SK-N-SH treated with all-trans-retinoic acid at 6 μM for 48 hours (cell line): ENCODE results near the gene GRXCR1.

Source experiments
- ARNTL ChIP-seq: fragments of 450-650 bp; formaldehyde crosslinking; IDR thresholded peaks from 2 replicates; pipeline ENCODE4 v1.5.0; 2020; ENCODE audit warnings: low read depth, mild to moderate bottlenecking, moderate library complexity, borderline replicate concordance
- GLIS3 ChIP-seq: fragments of 250-450 bp; sonication (Bioruptor Pico); IDR thresholded peaks from 2 replicates; pipeline ENCODE4 v1.5.0; 2020; ENCODE audit warnings: mild to moderate bottlenecking, moderate library complexity
- PATZ1 ChIP-seq: fragments of 250-450 bp; sonication (Bioruptor Pico); IDR thresholded peaks from 2 replicates; pipeline ENCODE4 v1.8.0; 2020; ENCODE audit warnings: mild to moderate bottlenecking, moderate library complexity, borderline replicate concordance
- ZC3H10 ChIP-seq: fragments of 250-450 bp; sonication (Bioruptor Pico); IDR thresholded peaks from 2 replicates; pipeline ENCODE4 v1.5.1; 2021; ENCODE audit warnings: mild to moderate bottlenecking, moderate library complexity
- ZFP30 ChIP-seq: fragments of 450-650 bp; formaldehyde crosslinking; IDR thresholded peaks from 2 replicates; pipeline ENCODE4 v1.5.0; 2022; ENCODE audit warnings: mild to moderate bottlenecking, moderate library complexity
- ZNF70 ChIP-seq: fragments of 450-650 bp; formaldehyde crosslinking; IDR thresholded peaks from 2 replicates; pipeline ENCODE4 v1.5.0; 2020; ENCODE audit warnings: mild to moderate bottlenecking, moderate library complexity

- TF ChIP-seq ZNF70 = no peak
- TF ChIP-seq PATZ1 (CRISPR knock-in tag) = no peak
- TF ChIP-seq ZFP30 (CRISPR knock-in tag) = no peak
- no peak for TF ChIP-seq GLIS3 (CRISPR knock-in tag)
- no peak for TF ChIP-seq ZC3H10 (CRISPR knock-in tag)
- TF ChIP-seq ARNTL (CRISPR knock-in tag) = no peak
Measured at GRCh38 chr4:43047058-43047457, 154.5 kb downstream of the GRXCR1 start.
